HepG2 (cell line): ENCODE results near the gene FAM89B. TPM values are rescaled to one million over a fixed set of nuclear protein-coding genes. Genes with fewer than 3 reads are reported as not detected.
A peak's percentile ranks its signal among the peaks of the same experiment; 100 is the strongest.

ENCODE experiments used
- ATAC-seq: fragments of 200-7000 bp; cut with Tn5 transposase; 3 replicates; pipeline ENCODE4 v1.9.1; 2020; ENCODE audit warnings: mild to moderate bottlenecking, moderate library complexity
- BruUV-seq: library from RNA; stranded (reverse); fragments of 400-500 nt; replicated peaks from 2 replicates; lab custom pipeline; 2021; lab: Mats Ljungman, UMichigan
- CTCF ChIA-PET: fragments of 300-600 bp; formaldehyde crosslinking; extraction: SDS; loops from one replicate; lab custom pipeline; 2021; ENCODE audit warnings: low total read pairs, inconsistent platforms, low intra/inter-chr PET ratio; lab: Yijun Ruan, JAX
- POLR2A ChIA-PET: fragments of 350-600 bp; sonication (Branson Sonifier 250); formaldehyde crosslinking; loops from one replicate; lab custom pipeline; 2020; ENCODE audit warnings: antibody characterized with exemption, inconsistent platforms; lab: Yijun Ruan, JAX
- DNase-seq: peaks from one replicate; pipeline ENCODE4 v3.0.0-alpha.2; 2015; ENCODE audit warnings: low spot score
- FAIRE-seq: peaks from 3 replicates; lab custom pipeline; 2011; peaks lifted over from hg19 to GRCh38; lab: Jason Lieb, UNC
- H2AFZ ChIP-seq: one replicate; pipeline ENCODE4 v1.6.1; 2011; ENCODE audit warnings: low read length, inconsistent platforms
- H3K27ac ChIP-seq: fragments of 300-600 bp; 3 replicates; pipeline ENCODE4 v1.8.0; 2011; ENCODE audit warnings: mixed run types, mild to moderate bottlenecking, mixed read lengths, low read length, inconsistent platforms; ENCODE audit not compliant: insufficient read depth; ENCODE audit errors: extremely low read length
- H3K27me3 ChIP-seq, 2 experiments: fragments of 200-600 bp in 1 of 2; 2 replicates in 1 of 2; 3 replicates in 1 of 2; pipeline versions ENCODE4 v1.6.0 to v1.8.0; 2011; ENCODE audit warnings: low read length in 2 of 2, mild to moderate bottlenecking in 2 of 2, moderate library complexity in 2 of 2, inconsistent platforms in 1 of 2; ENCODE audit not compliant: insufficient read depth in 2 of 2, control insufficient read depth in 1 of 2
- H3K36me3 ChIP-seq, 2 experiments: fragments of 200-600 bp in 1 of 2; replicated peaks in 1 of 2; 2 replicates in 1 of 2; 3 replicates in 1 of 2; pipeline versions ENCODE4 v1.5.1 to v1.8.0; 2011; ENCODE audit warnings: low read length in 2 of 2, inconsistent platforms in 1 of 2; ENCODE audit not compliant: insufficient read depth in 2 of 2, control insufficient read depth in 1 of 2
- H3K4me1 ChIP-seq: 2 replicates; pipeline ENCODE4 v1.5.1; 2012; ENCODE audit warnings: low read length, inconsistent platforms; ENCODE audit not compliant: insufficient read depth
- H3K4me2 ChIP-seq: 2 replicates; pipeline ENCODE4 v1.6.0; 2011; ENCODE audit warnings: low read depth, low read length, inconsistent platforms
- H3K4me3 ChIP-seq, 3 experiments: fragments of 200-600 bp in 1 of 3; sonication (generic), shearing (Covaris generic) in 1 of 3; replicated peaks in 1 of 3; 2 replicates each; pipeline ENCODE4 v1.5.1; 2011 to 2016; ENCODE audit warnings: low read length in 3 of 3, inconsistent platforms in 2 of 3, low read depth in 2 of 3, mild to moderate bottlenecking in 2 of 3, control low read depth in 1 of 3, mixed read lengths in 1 of 3; ENCODE audit not compliant: insufficient read depth in 1 of 3
- H3K79me2 ChIP-seq: one replicate; pipeline ENCODE4 v1.6.1; 2011; ENCODE audit warnings: low read length, inconsistent platforms; ENCODE audit not compliant: insufficient read depth
- H3K9ac ChIP-seq: 2 replicates; pipeline ENCODE4 v1.6.0; 2011; ENCODE audit warnings: mild to moderate bottlenecking, low read depth, low read length, inconsistent platforms; ENCODE audit not compliant: insufficient read depth
- H3K9me3 ChIP-seq: 2 replicates; pipeline ENCODE4 v1.5.1; 2012; ENCODE audit warnings: mild to moderate bottlenecking, low read length
- H4K20me1 ChIP-seq: 2 replicates; pipeline ENCODE4 v1.6.0; 2011; ENCODE audit warnings: inconsistent platforms, mild to moderate bottlenecking, low read length, moderate library complexity; ENCODE audit not compliant: insufficient read depth
- AGO1 ChIP-seq: fragments of 200-400 bp; formaldehyde crosslinking; IDR thresholded peaks from 2 replicates; pipeline ENCODE4 v1.6.1; 2017; ENCODE audit warnings: mild to moderate bottlenecking, low read depth, low read length, moderate library complexity; ENCODE audit not compliant: poor library complexity, severe bottlenecking
- BCL6 ChIP-seq: IDR thresholded peaks from 2 replicates; pipeline ENCODE4 v1.6.1; 2016; ENCODE audit warnings: missing genetic modification reagents, missing compliant biosample characterization
- EP300 ChIP-seq, 3 experiments: sonication (generic) in 1 of 3; formaldehyde crosslinking in 1 of 3; IDR thresholded peaks; 2 replicates each; pipeline versions ENCODE4 v1.5.1 to v1.6.1; 2011 to 2020; ENCODE audit warnings: low read depth in 2 of 3, low read length in 2 of 3, borderline replicate concordance in 1 of 3, improper control_type of control experiment in 1 of 3, mild to moderate bottlenecking in 1 of 3, missing genetic modification reagents in 1 of 3, moderate library complexity in 1 of 3
- HMGXB3 ChIP-seq: sonication (generic); formaldehyde crosslinking; IDR thresholded peaks from 2 replicates; pipeline ENCODE4 v1.4.0; 2020; ENCODE audit warnings: missing genetic modification reagents, borderline replicate concordance
- HNF4A ChIP-seq: sonication (generic); formaldehyde crosslinking; IDR thresholded peaks from 2 replicates; pipeline ENCODE4 v1.4.0; 2020; ENCODE audit warnings: missing genetic modification reagents
- IRF9 ChIP-seq: sonication (generic); formaldehyde crosslinking; IDR thresholded peaks from 2 replicates; pipeline ENCODE4 v1.8.0; 2022; ENCODE audit warnings: missing genetic modification reagents, mild to moderate bottlenecking, borderline replicate concordance
- PCBP1 ChIP-seq: fragments of 200-400 bp; formaldehyde crosslinking; IDR thresholded peaks from 2 replicates; pipeline ENCODE4 v1.6.1; 2017; ENCODE audit warnings: mild to moderate bottlenecking, low read depth, low read length, borderline replicate concordance
- PCBP2 ChIP-seq: fragments of 200-400 bp; formaldehyde crosslinking; optimal IDR thresholded peaks from 2 replicates; pipeline ENCODE3; 2018; ENCODE audit warnings: low read length, low read depth; ENCODE audit not compliant: poor library complexity, severe bottlenecking
- RARA ChIP-seq: IDR thresholded peaks from 2 replicates; pipeline ENCODE4 v1.6.1; 2016; ENCODE audit warnings: missing genetic modification reagents, missing compliant biosample characterization
- STAT6 ChIP-seq: sonication (generic); formaldehyde crosslinking; IDR thresholded peaks from 2 replicates; pipeline ENCODE4 v1.4.0; 2020; ENCODE audit warnings: missing genetic modification reagents, mild to moderate bottlenecking, borderline replicate concordance
- ZBTB3 ChIP-seq: sonication (generic); formaldehyde crosslinking; IDR thresholded peaks from 2 replicates; pipeline ENCODE4 v1.4.0; 2020; ENCODE audit warnings: low read depth, mild to moderate bottlenecking, moderate library complexity, missing genetic modification reagents, borderline replicate concordance
- WGBS: methylation state at CpG from one replicate; pipeline ENCODE4 v1.1.6; 2017; ENCODE audit warnings: low lambda C conversion rate; 5-methylcytosine and 5-hydroxymethylcytosine counted together
- in situ Hi-C: cut with HindIII; loops from 2 replicates; pipeline ENCODE4 v1.10.0; 2017; ENCODE audit warnings: low pct_unique_long_range_greater_than_20kb; ENCODE audit not compliant: extremely low pct_ligation_motif_present
- intact Hi-C: fragments of 100-400 bp; cut with micrococcal nuclease; formaldehyde crosslinking; loops from one replicate; pipeline ENCODE4 v1.10.0; 2022; ENCODE audit not compliant: unreplicated experiment
- polyA plus RNA-seq, 8 experiments: library from polyadenylated mRNA; depleted of rRNA in 3 of 8; stranded (reverse) in 7 of 8; unstranded in 1 of 8; fragments of >200 nt; fragmentation: Illumina TruSeq in 4 of 8; extraction: Trizol in 4 of 8; gene quantifications; 2 replicates each; pipeline versions ENCODE4 v1.2.1 to v1.2.3, GENCODE V29; 2011 to 2016; ENCODE audit warnings: low read depth in 4 of 8, missing spikeins in 1 of 8, mixed read lengths in 1 of 8; ENCODE audit not compliant: insufficient read depth in 1 of 8
- total RNA-seq, 5 experiments: library from RNA; depleted of rRNA; stranded (reverse); fragments of >200 nt; fragmentation: Illumina TruSeq; extraction: Trizol; gene quantifications; 2 replicates each; pipeline ENCODE4 v1.2.3, GENCODE V29; 2016; ENCODE audit warnings: low read depth in 1 of 5

The FAM89B gene
- total and polyA plus RNA-seq, 2 of the 13 experiments (the other 11 are each of a cell fraction or from before 2014, with no cell fraction given): 5.7 to 8.0 TPM

GRCh38 chr11:65576867-65577755 is 4.8 kb downstream of the FAM89B start:
- peak overlapping the region; percentile 89 for H3K4me2 ChIP-seq
- POLR2A ChIA-PET: interaction anchor here (0.6 to 2.1 kb wide), 13 partner anchors 9 to 535 kb away, joined by 3 to 11 read pairs (median 4); partner anchors contain the start of genes MAP3K11 and PCNX3
- intact Hi-C loops: no loop called here
- ATAC-seq (peak; percentile 71), DNase-seq (peak; percentile 49), FAIRE-seq (no peak)
- no peak overlapping the region for H2AFZ ChIP-seq
- peak overlapping the region; percentile 69 to 77 (median 73) for H3K4me3 ChIP-seq
- no peaks in the 10 kb centered on the region for H3K27me3 ChIP-seq
- CTCF ChIA-PET: no interaction called here
- H3K79me2 ChIP-seq: peaks cover 1% of the 10 kb centered on the region
- peaks cover 2 to 9% of the 10 kb centered on the region in 2 experiments; a peak in 2 of 5 replicates for H3K36me3 ChIP-seq
- no peaks in the 10 kb centered on the region for H3K9me3 ChIP-seq
- in situ Hi-C loops: loop anchor here (5.0 kb wide), 1 partner anchor 35 kb away; the partner anchor contains the start of gene MAP3K11
- no TSS peak for BruUV-seq
- peaks cover 42% of the 10 kb centered on the region for H3K4me1 ChIP-seq
- H3K27ac ChIP-seq: no peak overlapping the region
- H3K9ac ChIP-seq: peak overlapping the region; percentile 71
- 21% methylated on average over 7 of the region's 18 CpGs for WGBS
- no peaks in the 10 kb centered on the region for H4K20me1 ChIP-seq
- TF ChIP-seq HMGXB3 (CRISPR knock-in tag) (no peak), HNF4A (peak; percentile 51), ZBTB3 (CRISPR knock-in tag) (no peak), IRF9 (CRISPR knock-in tag) (no peak), RARA (CRISPR knock-in tag) (peak; percentile 37; the same call in 1 of the 2 replicates), EP300 (IDR thresholded peaks at IDR 0.05; ENCODE audit: low read depth in 2 of 2, low read length in 2 of 2) (0 out of 4 replicates have a peak, but pooled peaks of 1 of the 2 experiments have one; percentile 2), EP300 (CRISPR knock-in tag; IDR thresholded peaks at IDR 0.05; ENCODE audit: borderline replicate concordance) (no peak), STAT6 (no peak), BCL6 (CRISPR knock-in tag) (0 out of 2 replicates have a peak, but pooled peaks have one; percentile 10), PCBP2 (peak; percentile 21), AGO1 (peak; percentile 19), PCBP1 (0 out of 2 replicates have a peak, but pooled peaks have one; percentile 66)
